Rectal smooth muscle tissue (tissue), 1 donor: Measurements from ENCODE around the gene OR13F1.
"Not testable (repeated sequence)": the region's sequence is repeated elsewhere in the genome, so short reads cannot be mapped to it uniquely, and the experiment has no call there.

Experiments used
- H3K27ac ChIP-seq: one replicate; pipeline ENCODE4 v1.7.0; 2013; ENCODE audit warnings: low read depth, low read length, inconsistent platforms
- H3K27me3 ChIP-seq: one replicate; pipeline ENCODE4 v1.7.0; 2013; ENCODE audit warnings: low read length; ENCODE audit not compliant: control insufficient read depth, insufficient read depth
- H3K36me3 ChIP-seq: one replicate; pipeline ENCODE4 v1.7.0; 2013; ENCODE audit warnings: low read length; ENCODE audit not compliant: control insufficient read depth, insufficient read depth
- H3K4me1 ChIP-seq: one replicate; pipeline ENCODE4 v1.7.0; 2013; ENCODE audit warnings: low read length; ENCODE audit not compliant: control insufficient read depth, insufficient read depth
- H3K4me3 ChIP-seq: one replicate; pipeline ENCODE4 v1.7.0; 2013; ENCODE audit warnings: low read length
- H3K9ac ChIP-seq: one replicate; pipeline ENCODE4 v1.7.0; 2013; ENCODE audit warnings: low read length

OR13F1 gene

GRCh38 chr9:104503963-104504362, at the start of gene OR13F1:
Gene OR13F1, plus strand, starts transcription at chr9:104504263. Its CDS starts 0 bp downstream, at chr9:104504263.
- H3K27me3 ChIP-seq, result no peaks in the 10 kb centered on the region
- no peak within 1 kb of the TSS for H3K27ac ChIP-seq
- no peaks in the 10 kb centered on the region for H3K36me3 ChIP-seq
- no peaks in the 10 kb centered on the region for H3K4me1 ChIP-seq
- H3K9ac ChIP-seq, result no peak within 1 kb of the TSS
- no peak within 1 kb of the TSS for H3K4me3 ChIP-seq

GRCh38 chr9:104456831-104457230, 47.2 kb upstream of the OR13F1 start:
- H3K9ac ChIP-seq, result no peak overlapping the region
- no peaks in the 10 kb centered on the region for H3K4me1 ChIP-seq
- H3K27me3 ChIP-seq, result no peaks in the 10 kb centered on the region
- no peak overlapping the region for H3K27ac ChIP-seq
- no peaks in the 10 kb centered on the region for H3K36me3 ChIP-seq
- no peak overlapping the region for H3K4me3 ChIP-seq

GRCh38 chr9:104463864-104464263, 40.2 kb upstream of the OR13F1 start:
- no peak overlapping the region for H3K27ac ChIP-seq

GRCh38 chr9:104468261-104468660, 35.8 kb upstream of the OR13F1 start:
- no peaks in the 10 kb centered on the region for H3K4me1 ChIP-seq
- no peaks in the 10 kb centered on the region for H3K27me3 ChIP-seq
- no peaks in the 10 kb centered on the region for H3K36me3 ChIP-seq
- no peak overlapping the region for H3K27ac ChIP-seq
- H3K9ac ChIP-seq, result no peak overlapping the region
- H3K4me3 ChIP-seq, result no peak overlapping the region

More at GRCh38 chr9:104463864-104464263, 40.2 kb upstream of the OR13F1 start:
- Histone ChIP-seq H3K36me3 (no peaks in the 10 kb centered on the region), H3K4me3 (no peak overlapping the region), H3K4me1 (no peaks in the 10 kb centered on the region), H3K9ac (no peak overlapping the region), H3K27me3 (no peaks in the 10 kb centered on the region)

- no peaks in the 10 kb centered on the region for H3K4me1 ChIP-seq
- no peaks in the 10 kb centered on the region for H3K36me3 ChIP-seq
- H3K4me3 ChIP-seq, result no peak overlapping the region
- H3K9ac ChIP-seq, result no peak overlapping the region
- no peak overlapping the region for H3K27ac ChIP-seq
- no peaks in the 10 kb centered on the region for H3K27me3 ChIP-seq
These were observed 21.0 kb upstream of the OR13F1 start for GRCh38 chr9:104482921-104483570.

GRCh38 chr9:104485014-104485413, 19.0 kb upstream of the OR13F1 start:
- no peak overlapping the region for H3K4me3 ChIP-seq
- no peak overlapping the region for H3K27ac ChIP-seq
- no peaks in the 10 kb centered on the region for H3K4me1 ChIP-seq
- no peak overlapping the region for H3K9ac ChIP-seq
- no peaks in the 10 kb centered on the region for H3K36me3 ChIP-seq
- H3K27me3 ChIP-seq, result no peaks in the 10 kb centered on the region

- no peak overlapping the region for H3K4me3 ChIP-seq
- no peak overlapping the region for H3K9ac ChIP-seq
- no peaks in the 10 kb centered on the region for H3K27me3 ChIP-seq
- no peaks in the 10 kb centered on the region for H3K4me1 ChIP-seq
- H3K36me3 ChIP-seq, result no peaks in the 10 kb centered on the region
- H3K27ac ChIP-seq, result no peak overlapping the region
These were observed 9.3 kb upstream of the OR13F1 start for GRCh38 chr9:104494808-104495207.

GRCh38 chr9:104503440-104503839, 623 bp upstream of the OR13F1 start:
- Histone ChIP-seq H3K9ac (no peak overlapping the region), H3K4me3 (no peak overlapping the region), H3K36me3 (no peaks in the 10 kb centered on the region), H3K27me3 (no peaks in the 10 kb centered on the region), H3K27ac (no peak overlapping the region), H3K4me1 (no peaks in the 10 kb centered on the region)

GRCh38 chr9:104506565-104506964, 2.5 kb downstream of the OR13F1 start:
- Histone ChIP-seq H3K27ac (no peak overlapping the region), H3K27me3 (no peaks in the 10 kb centered on the region), H3K36me3 (no peaks in the 10 kb centered on the region), H3K9ac (no peak overlapping the region), H3K4me3 (no peak overlapping the region), H3K4me1 (no peaks in the 10 kb centered on the region)

GRCh38 chr9:104514901-104515300, 10.8 kb downstream of the OR13F1 start:
- no peak overlapping the region for H3K4me3 ChIP-seq
- no peaks in the 10 kb centered on the region for H3K4me1 ChIP-seq
- H3K27ac ChIP-seq, result no peak overlapping the region
- H3K9ac ChIP-seq, result no peak overlapping the region
- no peaks in the 10 kb centered on the region for H3K36me3 ChIP-seq
- no peaks in the 10 kb centered on the region for H3K27me3 ChIP-seq

- H3K9ac ChIP-seq, H3K27ac ChIP-seq, H3K4me1 ChIP-seq, H3K4me3 ChIP-seq, H3K36me3 ChIP-seq, H3K27me3 ChIP-seq: not testable (repeated sequence)
These were observed 16.2 kb downstream of the OR13F1 start for GRCh38 chr9:104520241-104520640.

GRCh38 chr9:104527109-104527508, 23.0 kb downstream of the OR13F1 start, which contains the start of gene OR13C4:
Gene OR13C4, minus strand, starts transcription at chr9:104527209. Its CDS starts 0 bp downstream, at chr9:104527209.
- Histone ChIP-seq H3K9ac (no peak within 1 kb of the TSS), H3K36me3 (no peaks in the 10 kb centered on the region), H3K4me3 (no peak within 1 kb of the TSS), H3K27ac (no peak within 1 kb of the TSS), H3K27me3 (no peaks in the 10 kb centered on the region), H3K4me1 (no peaks in the 10 kb centered on the region)

GRCh38 chr9:104536756-104537155, 32.7 kb downstream of the OR13F1 start, which contains the start of gene OR13C3:
Gene OR13C3, minus strand, starts transcription at chr9:104536856. Its CDS starts 133 bp downstream, at chr9:104536723.
- no peaks in the 10 kb centered on the region for H3K36me3 ChIP-seq
- no peaks in the 10 kb centered on the region for H3K27me3 ChIP-seq
- H3K4me3 ChIP-seq, result no peak within 1 kb of the TSS
- no peak within 1 kb of the TSS for H3K27ac ChIP-seq
- no peaks in the 10 kb centered on the region for H3K4me1 ChIP-seq
- H3K9ac ChIP-seq, result no peak within 1 kb of the TSS
